Tibial nerve (tissue), 4 donors: Measurements from ENCODE around the gene PLCB2.

Experiments
- EP300 ChIP-seq, 2 donors: sonication (generic); formaldehyde crosslinking; IDR thresholded peaks; one replicate each; pipeline ENCODE4 v1.6.1; 2017; ENCODE audit warnings: antibody characterized with exemption in 2 of 2, mild to moderate bottlenecking in 1 of 2
- POLR2A ChIP-seq, 2 donors: fragments of 450-650 bp; IDR thresholded peaks; one replicate each; pipeline ENCODE4 v1.6.1; 2017; ENCODE audit warnings: antibody characterized with exemption in 2 of 2, mild to moderate bottlenecking in 2 of 2, moderate library complexity in 2 of 2
- TF ChIP-seq, protein P1 (sequence below), 5 experiments: fragments of 200-600 bp in 3 of 5; fragments of 450-650 bp in 2 of 5; sonication (generic) in 3 of 5; IDR thresholded peaks; one replicate each; pipeline ENCODE4 v1.5.1; 2016 to 2019; ENCODE audit warnings: antibody characterized with exemption in 5 of 5, mild to moderate bottlenecking in 3 of 5, moderate library complexity in 2 of 5

- TF ChIP-seq, protein P1, sequence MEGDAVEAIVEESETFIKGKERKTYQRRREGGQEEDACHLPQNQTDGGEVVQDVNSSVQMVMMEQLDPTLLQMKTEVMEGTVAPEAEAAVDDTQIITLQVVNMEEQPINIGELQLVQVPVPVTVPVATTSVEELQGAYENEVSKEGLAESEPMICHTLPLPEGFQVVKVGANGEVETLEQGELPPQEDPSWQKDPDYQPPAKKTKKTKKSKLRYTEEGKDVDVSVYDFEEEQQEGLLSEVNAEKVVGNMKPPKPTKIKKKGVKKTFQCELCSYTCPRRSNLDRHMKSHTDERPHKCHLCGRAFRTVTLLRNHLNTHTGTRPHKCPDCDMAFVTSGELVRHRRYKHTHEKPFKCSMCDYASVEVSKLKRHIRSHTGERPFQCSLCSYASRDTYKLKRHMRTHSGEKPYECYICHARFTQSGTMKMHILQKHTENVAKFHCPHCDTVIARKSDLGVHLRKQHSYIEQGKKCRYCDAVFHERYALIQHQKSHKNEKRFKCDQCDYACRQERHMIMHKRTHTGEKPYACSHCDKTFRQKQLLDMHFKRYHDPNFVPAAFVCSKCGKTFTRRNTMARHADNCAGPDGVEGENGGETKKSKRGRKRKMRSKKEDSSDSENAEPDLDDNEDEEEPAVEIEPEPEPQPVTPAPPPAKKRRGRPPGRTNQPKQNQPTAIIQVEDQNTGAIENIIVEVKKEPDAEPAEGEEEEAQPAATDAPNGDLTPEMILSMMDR (IDR thresholded peaks at IDR 0.05) = no peak
- TF ChIP-seq POLR2A (IDR thresholded peaks at IDR 0.05) (no peak), EP300 (IDR thresholded peaks at IDR 0.05) (no peak)
Observed at GRCh38 chr15:40269604-40270003, 38.1 kb downstream of the PLCB2 start.
